Activated T-cell treated with anti-CD3 and anti-CD28 coated beads for 4 hours (primary cell): ENCODE measurements around the gene PCDHGB2.
"Not testable (repeated sequence)": the region's sequence is repeated elsewhere in the genome, so short reads cannot be mapped to it uniquely, and the experiment has no call there.

ENCODE experiments used
- DNase-seq: peaks from one replicate; pipeline ENCODE4 v3.0.0-alpha.2; 2020

PCDHGB2 gene

DNA sequence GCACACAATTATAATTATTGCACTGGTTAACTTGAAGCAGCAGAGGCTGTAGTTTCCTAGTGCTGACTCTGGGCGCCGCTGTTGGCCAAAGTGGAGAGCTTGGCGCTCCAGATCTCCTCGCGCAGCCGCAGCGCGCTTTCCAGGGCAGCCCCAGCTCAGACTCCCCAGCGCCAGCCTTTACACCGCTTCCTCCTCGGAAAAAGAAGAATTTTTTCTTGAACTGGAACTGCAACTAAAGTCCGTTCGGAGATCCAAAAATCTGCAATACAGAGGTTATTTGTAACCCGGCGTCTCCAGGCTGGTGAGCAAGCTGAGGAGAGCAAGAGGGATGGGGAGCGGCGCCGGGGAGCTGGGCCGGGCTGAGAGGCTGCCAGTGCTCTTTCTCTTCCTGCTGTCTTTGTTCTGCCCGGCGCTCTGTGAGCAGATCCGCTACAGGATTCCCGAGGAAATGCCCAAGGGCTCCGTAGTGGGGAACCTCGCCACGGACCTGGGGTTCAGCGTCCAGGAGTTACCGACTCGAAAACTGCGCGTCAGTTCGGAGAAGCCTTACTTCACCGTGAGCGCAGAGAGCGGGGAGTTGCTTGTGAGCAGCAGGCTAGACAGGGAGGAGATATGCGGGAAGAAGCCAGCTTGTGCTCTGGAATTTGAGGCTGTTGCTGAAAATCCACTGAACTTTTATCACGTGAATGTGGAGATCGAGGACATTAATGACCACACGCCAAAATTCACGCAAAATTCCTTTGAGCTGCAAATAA lies 27.9 kb downstream of the PCDHGB2 start, which contains the start of gene PCDHGB4:
Gene PCDHGB4 (plus strand): TSS at position 142 of the 755 bp plus-strand sequence. CDS start 187 bp downstream, at position 329.
- not testable (repeated sequence) for DNase-seq

DNA sequence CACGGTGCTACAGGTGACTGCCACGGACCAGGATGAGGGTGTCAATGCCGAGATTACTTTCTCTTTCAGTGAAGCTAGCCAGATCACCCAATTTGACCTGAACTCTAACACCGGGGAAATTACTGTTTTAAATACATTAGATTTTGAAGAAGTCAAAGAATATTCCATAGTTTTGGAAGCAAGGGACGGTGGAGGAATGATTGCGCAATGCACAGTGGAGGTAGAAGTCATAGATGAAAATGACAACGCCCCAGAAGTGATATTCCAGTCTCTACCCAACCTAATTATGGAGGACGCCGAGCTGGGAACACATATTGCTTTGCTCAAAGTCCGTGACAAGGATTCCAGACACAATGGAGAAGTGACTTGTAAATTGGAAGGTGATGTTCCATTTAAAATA lies 28.9 kb downstream of the PCDHGB2 start:
- DNase-seq = no peak

DNA sequence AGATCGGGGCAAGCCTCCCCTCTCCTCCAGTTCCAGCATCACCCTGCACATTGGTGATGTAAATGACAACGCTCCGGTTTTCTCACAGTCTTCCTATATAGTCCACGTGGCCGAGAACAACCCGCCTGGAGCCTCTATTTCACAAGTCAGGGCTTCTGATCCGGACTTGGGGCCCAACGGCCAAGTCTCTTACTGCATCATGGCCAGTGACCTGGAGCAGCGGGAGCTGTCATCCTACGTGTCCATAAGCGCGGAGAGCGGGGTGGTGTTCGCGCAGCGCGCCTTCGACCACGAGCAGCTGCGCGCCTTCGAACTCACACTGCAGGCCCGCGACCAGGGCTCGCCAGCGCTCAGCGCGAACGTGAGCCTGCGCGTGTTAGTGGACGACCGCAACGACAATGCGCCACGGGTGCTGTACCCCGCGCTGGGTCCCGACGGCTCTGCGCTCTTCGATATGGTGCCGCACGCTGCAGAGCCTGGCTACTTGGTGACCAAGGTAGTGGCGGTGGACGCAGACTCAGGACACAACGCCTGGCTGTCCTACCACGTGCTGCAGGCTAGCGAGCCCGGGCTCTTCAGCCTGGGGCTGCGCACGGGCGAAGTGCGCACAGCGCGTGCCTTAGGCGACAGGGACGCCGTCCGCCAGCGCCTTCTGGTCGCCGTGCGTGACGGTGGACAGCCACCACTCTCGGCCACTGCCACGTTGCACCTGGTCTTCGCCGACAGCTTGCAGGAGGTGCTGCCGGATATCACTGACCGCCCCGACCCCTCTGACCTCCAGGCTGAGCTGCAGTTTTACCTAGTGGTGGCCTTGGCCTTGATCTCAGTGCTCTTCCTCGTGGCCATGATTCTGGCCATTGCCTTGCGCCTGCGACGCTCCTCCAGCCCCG lies 29.6 kb downstream of the PCDHGB2 start:
- DNase-seq = no peak

DNA sequence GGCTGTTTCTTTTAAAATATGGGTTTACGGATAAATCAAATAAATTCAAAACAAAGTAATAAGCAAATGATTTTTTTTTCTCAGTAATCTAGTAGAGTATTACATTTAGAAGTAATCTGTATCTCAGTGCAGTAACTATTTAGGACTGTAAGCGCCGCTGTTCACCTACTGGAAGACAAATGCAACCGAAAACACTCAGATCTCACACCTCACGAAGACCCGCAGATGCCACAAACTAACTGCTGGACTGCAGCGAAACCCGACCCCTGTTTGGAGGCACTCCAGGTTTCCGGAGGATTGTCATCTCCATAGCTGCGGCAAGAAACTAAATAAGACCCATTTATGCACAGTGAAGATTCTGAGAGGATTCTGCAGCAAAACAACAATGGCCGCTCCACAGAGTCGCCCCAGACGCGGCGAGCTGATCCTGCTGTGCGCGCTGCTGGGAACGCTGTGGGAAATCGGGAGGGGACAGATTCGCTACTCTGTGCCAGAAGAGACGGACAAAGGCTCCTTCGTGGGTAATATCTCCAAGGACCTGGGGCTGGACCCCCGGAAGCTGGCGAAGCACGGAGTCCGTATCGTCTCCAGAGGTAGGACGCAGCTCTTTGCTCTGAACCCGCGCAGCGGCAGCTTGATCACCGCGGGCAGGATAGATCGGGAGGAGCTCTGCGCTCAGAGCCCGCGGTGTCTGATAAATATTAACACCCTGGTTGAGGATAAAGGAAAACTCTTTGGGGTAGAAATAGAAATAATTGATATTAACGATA lies 32.8 kb downstream of the PCDHGB2 start, which contains the start of gene PCDHGA8:
Gene PCDHGA8 (plus strand): TSS at position 205 of the 770 bp plus-strand sequence. CDS start 181 bp downstream, at position 386.
- no peak for DNase-seq

DNA sequence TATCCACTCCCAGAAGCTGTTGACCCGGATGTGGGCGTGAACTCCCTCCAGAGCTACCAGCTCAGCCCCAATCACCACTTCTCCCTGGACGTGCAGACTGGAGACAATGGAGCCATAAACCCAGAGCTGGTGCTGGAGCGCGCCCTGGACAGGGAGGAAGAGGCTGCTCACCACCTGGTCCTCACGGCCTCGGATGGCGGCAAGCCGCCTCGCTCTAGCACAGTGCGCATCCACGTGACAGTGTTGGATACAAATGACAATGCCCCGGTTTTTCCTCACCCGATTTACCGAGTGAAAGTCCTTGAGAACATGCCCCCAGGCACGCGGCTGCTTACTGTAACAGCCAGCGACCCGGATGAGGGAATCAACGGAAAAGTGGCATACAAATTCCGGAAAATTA lies 33.5 kb downstream of the PCDHGB2 start:
- no peak for DNase-seq

DNA sequence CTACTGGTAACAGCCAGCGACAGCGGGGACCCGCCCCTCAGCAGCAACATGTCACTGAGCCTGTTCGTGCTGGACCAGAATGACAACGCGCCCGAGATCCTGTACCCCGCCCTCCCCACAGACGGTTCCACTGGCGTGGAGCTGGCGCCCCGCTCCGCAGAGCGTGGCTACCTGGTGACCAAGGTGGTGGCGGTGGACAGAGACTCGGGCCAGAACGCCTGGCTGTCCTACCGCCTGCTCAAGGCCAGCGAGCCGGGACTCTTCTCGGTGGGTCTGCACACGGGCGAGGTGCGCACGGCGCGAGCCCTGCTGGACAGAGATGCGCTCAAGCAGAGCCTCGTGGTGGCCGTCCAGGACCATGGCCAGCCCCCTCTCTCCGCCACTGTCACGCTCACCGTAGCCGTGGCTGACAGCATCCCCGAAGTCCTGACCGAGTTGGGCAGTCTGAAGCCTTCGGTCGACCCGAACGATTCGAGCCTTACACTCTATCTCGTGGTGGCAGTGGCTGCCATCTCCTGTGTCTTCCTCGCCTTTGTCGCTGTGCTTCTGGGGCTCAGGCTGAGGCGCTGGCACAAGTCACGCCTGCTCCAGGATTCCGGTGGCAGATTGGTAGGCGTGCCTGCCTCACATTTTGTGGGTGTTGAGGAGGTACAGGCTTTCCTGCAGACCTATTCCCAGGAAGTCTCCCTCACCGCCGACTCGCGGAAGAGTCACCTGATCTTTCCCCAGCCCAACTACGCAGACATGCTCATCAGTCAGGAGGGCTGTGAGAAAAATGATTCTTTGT lies 34.8 kb downstream of the PCDHGB2 start:
- DNase-seq = not testable (repeated sequence)

DNA sequence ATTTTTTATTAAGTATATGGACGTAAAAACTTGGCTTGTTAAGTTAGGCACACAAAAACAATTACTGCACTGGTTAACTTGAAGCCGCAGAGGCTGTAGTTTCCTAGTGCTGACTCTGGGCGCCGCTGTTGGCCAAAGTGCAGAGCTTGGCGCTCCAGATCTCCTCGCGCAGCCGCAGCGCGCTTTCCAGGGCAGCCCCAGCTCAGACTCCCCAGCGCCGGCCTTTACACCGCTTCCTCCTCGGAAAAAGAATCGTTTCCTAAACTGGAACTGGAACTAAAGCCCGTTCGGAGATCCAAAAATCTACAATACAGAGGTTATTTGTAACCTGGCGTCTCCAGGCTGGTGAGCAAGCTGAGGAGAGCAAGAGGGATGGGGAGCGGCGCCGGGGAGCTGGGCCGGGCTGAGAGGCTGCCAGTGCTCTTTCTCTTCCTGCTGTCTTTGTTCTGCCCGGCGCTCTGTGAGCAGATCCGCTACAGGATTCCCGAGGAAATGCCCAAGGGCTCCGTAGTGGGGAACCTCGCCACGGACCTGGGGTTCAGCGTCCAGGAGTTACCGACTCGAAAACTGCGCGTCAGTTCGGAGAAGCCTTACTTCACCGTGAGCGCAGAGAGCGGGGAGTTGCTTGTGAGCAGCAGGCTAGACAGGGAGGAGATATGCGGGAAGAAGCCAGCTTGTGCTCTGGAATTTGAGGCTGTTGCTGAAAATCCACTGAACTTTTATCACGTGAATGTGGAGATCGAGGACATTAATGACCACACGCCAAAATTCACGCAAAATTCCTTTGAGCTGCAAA lies 38.2 kb downstream of the PCDHGB2 start, which contains the start of gene PCDHGB5:
Gene PCDHGB5 (plus strand): TSS at position 192 of the 796 bp plus-strand sequence. CDS start 181 bp downstream, at position 373.
- DNase-seq = not testable (repeated sequence)

DNA sequence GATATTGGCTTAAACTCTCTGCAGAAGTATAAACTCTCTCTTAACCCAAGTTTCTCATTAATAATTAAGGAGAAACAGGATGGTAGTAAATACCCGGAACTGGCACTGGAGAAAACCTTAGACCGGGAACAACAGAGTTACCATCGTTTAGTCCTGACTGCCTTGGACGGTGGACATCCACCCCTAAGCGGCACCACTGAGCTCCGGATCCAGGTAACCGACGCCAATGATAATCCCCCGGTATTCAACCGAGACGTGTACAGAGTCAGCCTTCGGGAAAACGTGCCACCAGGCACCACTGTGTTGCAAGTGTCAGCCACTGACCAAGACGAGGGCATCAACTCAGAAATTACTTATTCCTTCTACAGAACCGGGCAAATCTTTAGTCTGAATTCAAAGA lies 38.8 kb downstream of the PCDHGB2 start:
- no peak for DNase-seq

DNA sequence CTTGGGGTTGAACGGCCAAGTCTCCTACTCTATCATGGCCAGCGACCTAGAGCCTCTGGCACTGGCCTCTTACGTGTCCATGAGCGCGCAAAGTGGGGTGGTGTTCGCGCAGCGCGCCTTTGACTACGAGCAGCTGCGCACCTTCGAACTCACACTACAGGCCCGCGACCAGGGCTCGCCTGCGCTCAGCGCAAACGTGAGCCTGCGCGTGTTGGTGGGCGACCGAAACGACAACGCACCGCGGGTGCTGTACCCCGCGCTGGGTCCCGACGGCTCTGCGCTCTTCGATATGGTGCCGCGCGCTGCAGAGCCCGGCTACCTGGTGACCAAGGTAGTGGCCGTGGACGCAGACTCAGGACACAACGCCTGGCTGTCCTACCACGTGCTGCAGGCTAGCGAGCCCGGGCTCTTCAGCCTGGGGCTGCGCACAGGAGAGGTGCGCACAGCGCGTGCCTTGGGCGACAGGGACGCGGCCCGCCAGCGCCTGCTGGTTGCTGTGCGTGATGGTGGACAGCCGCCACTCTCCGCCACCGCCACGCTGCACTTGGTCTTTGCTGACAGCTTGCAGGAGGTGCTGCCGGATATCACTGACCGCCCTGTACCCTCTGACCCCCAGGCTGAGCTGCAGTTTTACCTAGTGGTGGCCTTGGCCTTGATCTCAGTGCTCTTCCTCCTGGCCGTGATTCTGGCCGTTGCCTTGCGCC lies 39.9 kb downstream of the PCDHGB2 start:
- DNase-seq = no peak

GRCh38 chr5:141402553-141403243 lies 42.9 kb downstream of the PCDHGB2 start, which contains the start of gene PCDHGA9:
PCDHGA9 (plus strand) TSS chr5:141402778; CDS start chr5:141402953, 175 bp downstream.
- DNase-seq = no peak

DNA sequence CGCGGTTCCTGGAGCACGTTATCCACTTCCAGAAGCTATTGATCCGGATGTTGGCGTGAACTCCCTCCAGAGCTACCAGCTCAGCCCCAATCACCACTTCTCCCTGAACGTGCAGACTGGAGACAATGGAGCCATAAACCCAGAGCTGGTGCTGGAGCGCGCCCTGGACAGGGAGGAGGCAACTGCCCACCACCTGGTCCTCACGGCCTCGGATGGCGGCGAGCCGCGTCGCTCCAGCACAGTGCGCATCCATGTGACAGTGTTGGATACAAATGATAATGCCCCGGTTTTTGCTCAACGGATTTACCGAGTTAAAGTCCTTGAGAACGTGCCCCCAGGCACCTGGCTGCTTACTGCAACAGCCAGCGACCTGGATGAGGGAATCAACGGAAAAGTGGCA lies 43.6 kb downstream of the PCDHGB2 start:
- no peak for DNase-seq

- not testable (repeated sequence) for DNase-seq
These were observed 48.2 kb downstream of the PCDHGB2 start, which contains the start of gene PCDHGB6 for GRCh38 chr5:141407790-141408505. PCDHGB6 (plus strand) TSS chr5:141408021; CDS start chr5:141408203, 182 bp downstream.

- no peak for DNase-seq
These were observed 50.0 kb downstream of the PCDHGB2 start for GRCh38 chr5:141409598-141410306.

DNA sequence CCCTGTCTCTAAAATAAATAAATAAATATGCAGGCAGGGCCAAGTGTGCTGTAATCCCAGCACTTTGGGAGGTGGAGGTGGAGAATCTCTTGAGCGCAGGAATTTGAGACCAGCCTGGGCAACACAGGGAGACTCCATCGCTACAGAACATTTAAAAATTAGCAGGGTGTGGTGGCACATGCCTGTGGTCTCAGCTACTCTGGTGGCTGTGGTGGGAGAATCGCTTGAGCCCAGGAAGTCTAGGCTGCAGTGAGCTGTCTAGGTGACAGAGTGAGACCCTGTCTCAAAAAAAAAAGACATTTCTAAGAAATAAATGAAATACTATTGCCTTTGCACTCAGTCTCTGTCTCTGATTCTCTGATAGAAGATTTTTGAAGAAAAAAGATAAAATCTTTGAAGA lies 51.8 kb downstream of the PCDHGB2 start:
- no peak for DNase-seq
